GM13976 (cell line): ENCODE measurements around the gene ANXA7.
A peak's percentile ranks its signal among the peaks of the same experiment; 100 is the strongest.

ENCODE experiments used
- DNase-seq: peaks from one replicate; pipeline ENCODE4 v3.0.0; 2012; ENCODE audit warnings: low spot score
- CTCF ChIP-seq: IDR thresholded peaks from 2 replicates; pipeline ENCODE4 v1.5.1; 2012; ENCODE audit warnings: borderline replicate concordance, mild to moderate bottlenecking; ENCODE audit not compliant: insufficient read depth; ENCODE audit errors: extremely low read depth, missing control alignments, control extremely low read depth
- in situ Hi-C: fragments of 300-500 bp; cut with MboI; formaldehyde crosslinking; loops from one replicate; pipeline ENCODE4 v1.12.0; 2022; ENCODE audit warnings: low sequenced_read_pairs, mixed read lengths, inconsistent platforms; ENCODE audit not compliant: unreplicated experiment

Gene ANXA7

DNA sequence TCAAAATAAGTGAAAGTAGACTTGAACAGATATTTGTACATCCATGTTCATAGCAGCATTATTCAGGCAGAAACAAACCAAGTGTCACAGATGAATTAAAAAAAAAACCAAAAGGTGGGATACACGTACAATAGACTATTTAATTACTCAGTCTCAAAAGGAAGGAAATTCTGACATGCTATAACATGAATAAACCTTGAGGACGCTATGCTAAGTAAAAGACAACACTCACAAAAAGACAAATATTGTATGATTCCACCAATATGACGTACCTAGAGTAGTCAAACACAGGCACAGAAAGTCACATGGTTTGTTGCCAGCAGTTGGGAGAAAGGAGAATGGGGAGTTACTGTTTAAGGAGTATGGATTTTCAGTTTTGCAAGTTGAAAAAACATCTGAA is 37.2 kb downstream of the ANXA7 start:
- no peak for DNase-seq
- in situ Hi-C loops, result no loop called here
- TF ChIP-seq CTCF, result no peak

DNA sequence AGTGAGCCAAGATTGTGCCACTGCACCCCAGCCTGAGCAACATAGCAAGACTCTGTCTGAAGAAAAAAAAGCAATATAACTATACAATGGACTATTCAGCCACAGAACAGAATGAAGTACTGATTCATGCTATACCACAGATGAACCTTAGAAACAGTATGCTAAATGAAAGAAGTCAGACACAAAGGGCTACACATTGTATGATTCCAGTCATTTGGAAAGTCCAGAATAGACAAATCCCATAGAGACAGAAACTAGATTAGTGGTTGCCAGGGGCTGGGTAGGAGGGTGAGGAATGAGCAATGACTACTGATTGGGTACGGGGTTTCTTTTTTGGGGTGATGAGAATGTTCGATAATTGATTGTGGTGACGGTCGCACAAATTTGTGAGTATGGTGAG is 45.6 kb downstream of the ANXA7 start:
- no peak for DNase-seq
- no peak for TF ChIP-seq CTCF
- in situ Hi-C loops, result no loop called here

DNA sequence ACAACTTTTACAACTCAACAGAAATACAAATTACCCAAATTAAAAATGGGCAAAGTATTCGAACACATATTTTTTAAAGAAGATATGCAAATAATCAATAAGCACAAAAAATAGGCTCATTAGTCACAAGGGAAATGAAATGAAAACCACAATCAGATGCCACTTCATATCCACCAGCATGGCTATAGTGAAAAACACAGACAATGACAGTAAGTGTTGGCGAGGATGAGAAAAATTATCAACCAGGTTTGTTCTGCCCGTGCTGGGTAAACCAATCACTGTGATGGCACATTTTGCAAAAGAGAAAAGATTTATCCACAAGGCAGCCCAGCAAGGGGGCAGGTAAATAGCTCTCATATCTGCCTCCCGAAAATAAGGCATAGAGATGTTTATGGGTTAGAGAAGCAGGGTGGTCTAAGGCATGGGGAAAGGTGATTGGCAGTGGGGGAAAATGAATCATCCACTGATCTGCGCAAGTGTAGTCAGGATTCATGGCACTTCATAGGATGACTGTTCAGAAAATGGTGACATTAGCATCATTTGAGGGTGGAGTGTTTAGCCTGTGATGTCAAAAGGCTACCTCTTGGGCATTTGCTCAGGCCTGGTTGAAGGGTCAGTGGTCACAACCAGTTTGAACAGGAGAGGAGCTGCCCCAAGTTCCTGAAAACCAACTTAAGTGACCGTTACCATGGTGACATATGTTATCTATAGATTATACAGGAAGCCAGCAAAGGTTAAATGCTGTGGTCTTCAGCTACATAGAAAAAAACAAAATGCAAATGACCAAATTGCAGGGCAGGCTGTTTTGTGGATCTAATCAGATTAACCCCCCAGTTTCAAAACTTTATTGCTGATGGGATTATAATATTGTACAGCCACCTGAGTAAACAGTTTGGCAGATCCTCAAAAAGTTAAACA is 47.2 kb downstream of the ANXA7 start:
- peak; percentile 23 for DNase-seq
- TF ChIP-seq CTCF, result no peak
- in situ Hi-C loops, result no loop called here

DNA sequence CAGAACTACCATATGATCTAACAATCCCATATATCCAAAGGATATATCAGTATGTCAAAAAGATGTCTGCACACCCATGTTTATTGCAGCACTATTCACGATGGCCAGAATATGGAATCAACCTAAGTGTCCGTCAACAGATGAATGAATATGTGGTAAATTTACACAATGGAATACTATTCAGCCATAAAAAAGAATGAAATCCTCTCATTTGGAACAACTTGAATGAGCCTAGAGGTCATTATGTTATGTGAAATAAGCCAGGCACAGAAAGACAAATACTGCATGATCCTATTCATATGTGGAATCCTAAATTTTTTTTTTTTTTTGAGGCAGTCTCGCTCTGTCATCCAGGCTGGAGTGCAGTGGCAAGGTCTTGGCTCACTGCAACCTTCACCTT is 48.9 kb downstream of the ANXA7 start:
- DNase-seq, result no peak
- TF ChIP-seq CTCF, result no peak
- in situ Hi-C loops, result no loop called here

- in situ Hi-C loops, result no loop called here
- no peak for TF ChIP-seq CTCF
- no peak for DNase-seq
Observed at GRCh38 chr10:73359492-73359891, 54.4 kb downstream of the ANXA7 start.

- in situ Hi-C loops, result no loop called here
- DNase-seq, result peak; percentile 94
- TF ChIP-seq CTCF, result no peak
Observed at GRCh38 chr10:73358331-73359279, 55.3 kb downstream of the ANXA7 start, which contains the start of gene CFAP70. TSS of gene CFAP70 (minus strand) at chr10:73358864. CDS start at chr10:73354796, 4,068 bp downstream.
